IMR-90 (cell line): ENCODE results near the gene FOXI1.

ENCODE experiments used
- BHLHE40 ChIP-seq: fragments of 150-350 bp; IDR thresholded peaks from 2 replicates; pipeline ENCODE4 v1.6.1; 2016; ENCODE audit warnings: mild to moderate bottlenecking, low read depth, low read length
- CEBPB ChIP-seq: IDR thresholded peaks from 2 replicates; pipeline ENCODE4 v1.6.1; 2012; ENCODE audit warnings: low read depth, low read length, improper control_type of control experiment
- CTCF ChIP-seq: conservative IDR thresholded peaks from 2 replicates; pipeline ENCODE4 v1.5.1; 2012; ENCODE audit warnings: mild to moderate bottlenecking, low read depth, low read length, improper control_type of control experiment
- ELK1 ChIP-seq: fragments of 150-350 bp; IDR thresholded peaks from 2 replicates; pipeline ENCODE4 v1.6.1; 2016; ENCODE audit warnings: low read depth, mild to moderate bottlenecking, low read length, moderate library complexity, borderline replicate concordance
- FOS ChIP-seq: fragments of 150-350 bp; IDR thresholded peaks from 2 replicates; pipeline ENCODE4 v1.6.1; 2016; ENCODE audit warnings: low read depth, low read length
- MAZ ChIP-seq: IDR thresholded peaks from 2 replicates; pipeline ENCODE4 v1.6.1; 2012; ENCODE audit warnings: low read depth, mild to moderate bottlenecking, low read length, improper control_type of control experiment, moderate library complexity, borderline replicate concordance
- MXI1 ChIP-seq: IDR thresholded peaks from 2 replicates; pipeline ENCODE4 v1.6.1; 2012; ENCODE audit warnings: low read depth, mild to moderate bottlenecking, low read length, moderate library complexity, borderline replicate concordance
- NFE2L2 ChIP-seq: fragments of 150-350 bp; IDR thresholded peaks from 2 replicates; pipeline ENCODE4 v1.6.1; 2016; ENCODE audit warnings: low read depth, mild to moderate bottlenecking, low read length
- POLR2A ChIP-seq: IDR thresholded peaks from 2 replicates; pipeline ENCODE4 v1.6.1; 2012; ENCODE audit warnings: mild to moderate bottlenecking, low read depth, low read length
- RAD21 ChIP-seq: IDR thresholded peaks from 2 replicates; pipeline ENCODE4 v1.6.1; 2012; ENCODE audit warnings: low read length, improper control_type of control experiment
- RCOR1 ChIP-seq: IDR thresholded peaks from 2 replicates; pipeline ENCODE4 v1.6.1; 2012; ENCODE audit warnings: mild to moderate bottlenecking, low read length, improper control_type of control experiment; ENCODE audit not compliant: insufficient replicate concordance
- RFX5 ChIP-seq: IDR thresholded peaks from 2 replicates; pipeline ENCODE4 v1.8.0; 2012; ENCODE audit warnings: low read depth, mild to moderate bottlenecking, low read length, moderate library complexity
- USF2 ChIP-seq: fragments of 150-350 bp; IDR thresholded peaks from 2 replicates; pipeline ENCODE4 v1.6.1; 2017; ENCODE audit warnings: mild to moderate bottlenecking, antibody characterized with exemption, low read length, low read depth

- TF ChIP-seq CTCF (no peak), NFE2L2 (no peak), CEBPB (no peak), USF2 (no peak), POLR2A (no peak), BHLHE40 (no peak), FOS (no peak), RFX5 (no peak), ELK1 (no peak), RCOR1 (no peak), MXI1 (no peak), MAZ (no peak), RAD21 (no peak)
Measured at GRCh38 chr5:170147753-170148264, 42.1 kb downstream of the FOXI1 start.
